NCI-H2196 (cell line): ENCODE results near the gene CEP72.

ENCODE experiments used
- DNase-seq: peaks from one replicate; lab custom pipeline; 2025; ENCODE audit not compliant: unreplicated experiment; lab: John Stamatoyannopoulos, UW

The CEP72 gene

GRCh38 chr5:635306-636055 is 23.3 kb downstream of the CEP72 start:
- no peak for DNase-seq

GRCh38 chr5:636951-637350 is 24.8 kb downstream of the CEP72 start:
- DNase-seq, result no peak

DNA sequence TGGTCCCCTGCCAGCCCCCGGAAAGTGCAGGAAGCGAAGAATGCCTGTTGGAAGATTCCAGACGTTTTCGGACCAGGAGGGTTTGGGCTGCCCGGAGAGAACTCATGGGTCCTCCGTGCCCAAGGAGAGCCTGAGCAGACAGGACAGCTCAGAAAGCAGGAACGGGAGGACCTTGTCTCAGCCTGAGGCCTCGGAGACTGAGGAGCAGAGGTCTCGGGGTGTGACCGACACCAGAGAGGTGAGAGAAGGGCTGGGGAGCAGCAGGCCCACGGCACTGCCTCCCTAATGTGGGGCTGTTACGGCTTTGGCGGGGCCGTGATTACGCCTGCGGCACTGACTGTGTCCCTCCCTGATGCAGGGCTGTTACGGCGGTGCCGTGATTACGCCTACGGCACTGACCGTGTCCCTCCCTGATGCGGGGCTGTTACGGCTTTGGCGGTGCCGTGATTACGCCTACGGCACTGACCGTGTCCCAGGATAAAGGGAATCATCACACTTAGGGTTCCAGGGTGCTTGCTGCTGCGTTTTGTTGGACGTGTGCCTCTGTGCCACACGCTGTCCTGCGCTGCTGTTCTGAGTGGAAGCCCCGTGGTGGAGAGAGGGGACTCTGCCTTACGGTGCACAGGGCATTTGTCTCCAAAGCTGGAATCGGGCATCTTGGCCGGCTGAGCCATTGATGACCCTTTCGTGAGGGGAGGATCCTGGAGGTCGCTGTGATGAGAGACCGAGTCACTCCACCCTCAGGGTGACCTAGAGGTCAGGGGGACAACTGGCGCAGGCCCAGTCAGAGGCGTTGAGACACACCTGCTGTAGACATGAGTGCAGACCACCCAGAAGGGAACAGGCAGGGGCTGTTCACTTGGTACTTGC is 25.7 kb downstream of the CEP72 start:
- no peak for DNase-seq

DNA sequence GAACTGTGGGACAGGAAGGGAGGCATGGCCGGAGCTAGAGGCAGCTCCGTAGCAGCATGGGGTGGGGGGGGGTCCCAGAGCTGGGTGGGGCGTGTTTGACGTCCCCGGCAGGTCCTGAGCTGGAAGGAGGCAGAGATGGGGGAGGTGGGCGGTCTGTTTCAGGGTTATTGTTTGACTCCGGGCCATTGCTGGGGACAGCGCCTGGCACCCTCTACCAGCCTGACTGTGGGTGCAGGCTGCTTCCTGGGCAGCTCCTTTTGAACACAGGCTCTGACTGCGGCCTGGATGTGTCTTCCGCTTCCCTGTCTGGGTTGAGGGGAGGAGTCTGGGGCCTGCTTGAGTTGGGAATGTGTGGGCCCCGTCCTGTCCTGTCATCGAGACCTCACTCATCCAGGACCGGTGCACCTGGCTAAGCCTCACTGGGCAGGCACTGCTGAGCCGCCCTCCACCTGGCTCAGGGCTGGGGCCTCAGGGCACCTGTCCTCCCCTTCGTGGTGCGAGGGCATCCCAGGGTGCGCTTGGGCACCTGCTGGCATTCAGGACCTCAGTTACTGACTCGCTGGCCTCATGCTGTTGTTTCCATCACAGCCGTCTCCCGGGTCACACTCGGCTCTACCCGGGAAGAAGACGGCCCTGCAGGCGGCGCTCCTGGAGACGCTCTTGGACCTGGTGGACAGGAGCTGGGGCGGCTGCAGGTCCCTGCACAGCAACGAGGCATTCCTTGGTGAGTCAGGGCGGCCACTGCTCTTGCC is 26.5 kb downstream of the CEP72 start:
- no peak for DNase-seq

GRCh38 chr5:639253-639530 is 27.1 kb downstream of the CEP72 start:
- DNase-seq, result no peak

GRCh38 chr5:639584-640213 is 27.6 kb downstream of the CEP72 start:
- no peak for DNase-seq

DNA sequence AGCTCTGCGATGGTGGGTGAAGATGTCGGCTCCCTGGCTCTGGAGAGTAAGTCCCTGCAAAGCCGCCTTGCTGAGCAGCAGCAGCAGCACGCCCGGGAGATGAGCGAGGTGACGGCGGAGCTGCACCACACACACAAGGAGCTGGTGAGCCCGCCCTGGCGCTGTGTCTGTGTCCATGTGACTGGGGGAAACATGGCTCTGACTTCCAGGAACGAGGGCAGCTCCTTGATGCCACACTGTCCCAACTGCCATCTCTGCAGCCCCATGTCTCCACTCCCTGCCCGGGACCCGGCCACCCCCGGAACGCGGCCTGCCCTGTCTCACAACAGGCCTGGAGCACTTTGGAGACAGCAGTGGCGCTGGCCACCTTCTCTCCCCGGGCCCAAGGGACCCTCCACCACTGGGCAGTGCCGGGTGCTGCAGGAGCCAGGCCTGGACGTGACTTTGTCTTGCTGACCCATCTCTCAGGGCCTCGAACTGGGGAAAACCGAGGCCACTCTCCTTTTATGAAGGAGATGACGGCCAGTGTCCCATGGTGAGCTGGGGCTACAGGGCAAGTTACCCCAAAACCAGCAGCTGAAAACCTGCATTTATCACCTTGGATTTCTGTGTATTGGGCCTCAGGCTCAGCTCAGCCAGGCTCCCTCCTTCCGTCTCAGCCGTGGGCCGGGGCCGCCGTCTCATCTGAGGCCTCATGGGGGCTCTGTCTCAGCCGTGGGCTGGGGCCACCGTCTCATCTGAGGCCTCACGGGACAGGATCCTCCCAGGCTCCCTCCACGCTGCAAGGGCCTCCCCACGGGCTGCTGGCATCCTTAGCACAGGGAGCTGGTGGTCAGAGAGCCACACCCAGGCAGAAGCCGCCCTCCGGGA is 28.6 kb downstream of the CEP72 start:
- DNase-seq, result no peak

DNA sequence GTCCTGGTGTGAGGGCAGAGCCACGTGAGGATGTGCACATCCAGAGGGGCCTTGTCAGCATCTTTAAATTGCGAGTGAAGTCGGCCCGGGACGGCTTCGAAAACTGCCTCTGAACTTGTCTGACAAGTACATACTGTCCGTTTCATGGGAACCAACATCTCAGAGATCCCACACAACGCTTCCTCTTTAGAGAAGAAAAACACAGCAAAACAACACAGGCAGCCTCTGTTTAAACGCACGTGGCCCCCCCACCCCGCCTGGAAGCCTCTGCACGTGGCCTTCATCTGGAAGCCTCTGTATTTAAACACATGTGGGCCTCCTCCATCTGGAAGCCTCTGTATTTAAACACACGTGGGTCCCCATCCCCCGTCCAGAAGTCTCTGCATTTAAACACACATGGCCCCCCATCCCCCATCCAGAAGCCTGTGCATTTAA is 29.2 kb downstream of the CEP72 start:
- no peak for DNase-seq

- DNase-seq, result no peak
These were observed 30.3 kb downstream of the CEP72 start for GRCh38 chr5:642481-642880.

GRCh38 chr5:643351-643801 is 31.2 kb downstream of the CEP72 start:
- DNase-seq, result no peak

DNA sequence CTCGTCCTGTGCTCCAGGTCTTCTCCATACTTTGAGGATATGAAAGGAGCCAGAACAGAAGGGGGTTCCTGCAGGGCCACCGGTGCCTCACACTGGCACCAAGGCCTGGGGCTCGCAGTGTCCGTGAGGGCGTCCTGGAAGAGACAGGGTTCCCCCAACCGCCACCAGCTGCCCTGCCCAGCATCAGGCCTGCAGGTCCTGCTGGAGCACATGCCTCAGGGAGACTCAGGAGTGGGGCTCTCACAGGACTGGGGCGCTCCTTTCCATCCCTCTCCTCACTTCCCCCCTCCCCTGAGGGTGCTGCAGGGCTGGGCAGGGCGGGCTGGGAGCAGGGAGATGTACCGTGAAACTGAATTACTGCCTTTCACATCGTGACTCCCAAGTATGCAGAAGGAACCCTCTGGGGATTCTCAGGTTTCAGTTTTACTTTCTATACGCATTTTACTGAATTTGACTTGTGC is 31.7 kb downstream of the CEP72 start:
- no peak for DNase-seq

DNA sequence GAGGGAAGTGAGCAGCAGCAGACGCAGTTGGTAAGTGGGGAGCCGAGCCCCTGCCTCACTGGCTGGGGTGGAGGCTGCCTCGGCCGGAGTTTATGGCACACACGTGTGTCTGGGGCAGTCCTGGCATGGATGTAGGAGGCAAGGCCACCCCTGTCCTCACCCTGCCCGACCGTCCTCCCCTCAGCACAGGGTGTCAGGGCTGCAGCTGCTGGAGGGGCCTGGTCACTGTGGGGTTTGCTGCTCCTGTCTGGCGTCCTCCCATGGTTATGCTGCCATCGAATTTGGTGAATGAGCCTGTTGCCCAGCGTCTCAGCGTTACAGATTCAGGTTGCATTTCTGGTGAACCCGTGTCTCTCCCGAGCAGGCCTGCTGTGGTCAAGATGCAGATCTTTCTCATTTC is 32.4 kb downstream of the CEP72 start:
- DNase-seq, result no peak

DNA sequence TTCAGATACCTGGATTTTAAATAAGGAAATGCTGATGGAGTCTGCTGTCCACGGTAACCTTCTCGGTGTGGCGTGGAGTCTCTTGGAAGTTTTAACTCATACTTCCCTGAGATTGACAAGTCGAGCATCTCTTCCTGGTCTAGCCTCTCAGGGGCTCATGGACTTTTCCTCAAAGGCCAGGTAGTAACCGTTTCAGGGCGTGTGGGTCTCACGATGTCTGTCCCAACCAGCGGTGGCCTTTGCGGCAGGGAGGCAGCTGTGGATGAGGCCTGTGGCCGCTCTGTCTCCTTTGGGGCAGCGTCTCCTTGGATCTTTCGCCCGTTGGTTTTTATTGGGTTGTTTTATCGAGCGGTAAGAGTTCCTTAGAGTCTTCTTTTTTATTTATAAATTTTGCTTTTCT is 32.8 kb downstream of the CEP72 start:
- DNase-seq, result no peak

DNA sequence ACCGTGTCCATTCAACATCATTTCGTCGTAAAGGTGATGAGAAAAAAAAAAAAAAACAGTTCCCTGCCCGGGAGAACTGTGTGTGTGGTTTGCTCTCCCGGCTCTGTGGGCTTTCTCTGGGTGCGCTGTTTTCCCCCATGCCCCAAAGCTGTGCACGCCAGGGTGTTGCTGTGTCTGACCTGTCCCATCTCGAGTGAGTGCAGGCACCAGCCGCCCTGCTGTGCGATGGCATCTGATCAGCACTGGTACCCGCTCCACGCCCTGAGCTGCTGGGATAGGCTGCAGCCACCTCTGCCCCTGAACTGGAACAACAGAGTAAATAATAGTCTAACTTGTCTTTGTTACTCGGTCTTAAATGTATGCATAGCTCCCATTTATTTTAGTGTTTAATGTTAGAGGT is 33.3 kb downstream of the CEP72 start:
- no peak for DNase-seq

GRCh38 chr5:646396-647201 is 34.5 kb downstream of the CEP72 start:
- no peak for DNase-seq

DNA sequence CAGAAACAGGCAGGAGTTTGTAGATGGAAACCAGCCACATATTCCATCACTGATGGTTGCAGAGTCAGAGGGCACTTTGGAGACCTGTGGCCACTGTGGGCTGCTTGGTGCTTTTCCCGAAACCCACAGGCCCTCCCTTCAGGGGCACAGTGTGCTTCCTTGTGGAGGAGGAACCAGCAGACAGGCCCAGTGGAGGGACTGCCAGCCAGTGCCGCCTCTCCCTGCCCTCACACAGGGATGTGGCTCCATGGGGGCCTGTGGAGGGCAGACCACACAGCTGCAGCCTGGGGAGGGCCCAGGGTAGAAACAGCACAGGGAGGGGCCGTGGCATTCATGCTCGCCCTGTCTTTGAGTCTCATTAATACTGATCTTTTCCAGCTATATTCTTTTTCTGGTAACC is 35.2 kb downstream of the CEP72 start:
- DNase-seq, result no peak

GRCh38 chr5:647727-648126 is 35.6 kb downstream of the CEP72 start:
- no peak for DNase-seq

- no peak for DNase-seq
These were observed 39.3 kb downstream of the CEP72 start for GRCh38 chr5:651296-652022.

DNA sequence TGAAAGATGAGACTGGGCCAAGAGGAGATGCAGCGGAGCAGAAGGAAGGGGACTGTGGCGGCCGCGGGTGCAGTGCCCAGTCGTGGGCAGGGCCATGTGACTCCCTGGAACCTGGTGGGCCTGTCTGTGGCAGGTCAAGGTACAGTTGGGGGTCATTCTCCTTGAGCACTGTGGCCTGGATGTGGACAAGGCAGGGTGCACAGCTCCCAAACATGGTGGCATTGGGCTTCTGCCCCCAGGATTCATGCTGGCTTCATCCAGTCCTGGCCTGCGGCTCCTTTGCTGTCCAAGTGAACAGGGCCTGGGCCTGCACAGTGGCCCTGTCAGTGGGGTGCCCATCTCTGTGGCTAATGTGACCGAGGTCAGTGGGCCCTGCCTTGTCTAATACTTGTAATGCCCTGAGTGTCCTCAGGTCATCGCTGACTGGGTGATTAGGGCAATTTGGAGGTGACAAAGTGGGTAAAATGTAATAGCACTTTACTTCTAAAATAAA is 39.9 kb downstream of the CEP72 start:
- no peak for DNase-seq
